HG02970 (cell line): Measurements from ENCODE around the gene MYO10.
"Not testable (repeated sequence)": the region's sequence is repeated elsewhere in the genome, so short reads cannot be mapped to it uniquely, and the experiment has no call there.

Experiments
- ATAC-seq: cut with Tn5 transposase; IDR thresholded peaks from one replicate; pipeline ENCODE4 v1.9.1; 2021; ENCODE audit warnings: mild to moderate bottlenecking, moderate library complexity, moderate number of reproducible peaks; ENCODE audit not compliant: unreplicated experiment, low FRiP score

MYO10 gene

DNA sequence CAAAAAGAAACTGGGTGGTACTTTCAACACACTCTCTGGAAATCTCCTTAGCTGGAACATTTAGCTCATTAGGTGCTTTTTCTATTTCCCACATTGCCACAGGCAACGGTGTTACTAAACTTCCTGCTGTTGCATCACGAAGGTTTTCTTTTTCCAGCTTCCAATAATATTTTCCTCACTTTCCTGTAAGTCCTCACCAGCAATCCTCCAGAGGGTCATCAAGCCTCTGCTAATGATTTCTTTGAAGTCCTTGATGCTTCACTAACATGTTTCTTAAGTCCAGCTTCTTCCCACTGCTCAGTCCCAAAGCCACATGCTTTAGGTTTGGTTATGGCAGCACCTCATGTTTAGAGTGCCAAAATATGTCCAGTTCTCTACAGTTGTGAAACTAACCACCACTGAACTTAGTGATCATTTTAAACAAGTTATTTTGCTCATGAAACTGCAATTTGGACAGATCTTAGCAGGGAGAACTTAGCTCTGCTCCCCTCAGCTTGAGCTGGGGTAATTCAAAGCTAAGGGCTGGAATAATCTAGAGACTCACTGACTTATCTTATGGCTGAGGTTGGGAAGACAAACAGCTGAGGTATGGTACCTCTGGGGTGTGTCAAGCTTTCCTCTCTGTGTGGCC lies 279.4 kb downstream of the MYO10 start:
- no peak for ATAC-seq

- ATAC-seq, result no peak
Observed at GRCh38 chr5:16654647-16655334, 281.3 kb downstream of the MYO10 start.

DNA sequence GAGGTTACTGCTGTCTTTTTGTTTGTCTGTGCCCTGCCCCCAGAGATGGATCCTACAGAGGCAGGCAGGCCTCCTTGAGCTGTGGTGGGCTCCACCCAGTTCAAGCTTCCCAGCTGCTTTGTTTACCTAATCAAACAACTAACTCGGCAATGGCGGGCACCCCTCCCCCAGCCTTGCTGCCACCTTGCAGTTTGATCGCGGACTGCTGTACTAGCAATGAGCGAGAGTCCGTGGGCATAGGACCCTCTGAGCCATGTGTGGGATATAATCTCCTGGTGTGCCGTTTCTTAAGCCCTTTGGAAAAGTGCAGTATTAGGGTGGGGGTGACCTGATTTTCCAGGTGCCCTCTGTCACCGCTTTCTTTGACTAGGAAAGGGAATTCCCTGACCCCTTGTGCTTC lies 287.3 kb downstream of the MYO10 start:
- not testable (repeated sequence) for ATAC-seq

DNA sequence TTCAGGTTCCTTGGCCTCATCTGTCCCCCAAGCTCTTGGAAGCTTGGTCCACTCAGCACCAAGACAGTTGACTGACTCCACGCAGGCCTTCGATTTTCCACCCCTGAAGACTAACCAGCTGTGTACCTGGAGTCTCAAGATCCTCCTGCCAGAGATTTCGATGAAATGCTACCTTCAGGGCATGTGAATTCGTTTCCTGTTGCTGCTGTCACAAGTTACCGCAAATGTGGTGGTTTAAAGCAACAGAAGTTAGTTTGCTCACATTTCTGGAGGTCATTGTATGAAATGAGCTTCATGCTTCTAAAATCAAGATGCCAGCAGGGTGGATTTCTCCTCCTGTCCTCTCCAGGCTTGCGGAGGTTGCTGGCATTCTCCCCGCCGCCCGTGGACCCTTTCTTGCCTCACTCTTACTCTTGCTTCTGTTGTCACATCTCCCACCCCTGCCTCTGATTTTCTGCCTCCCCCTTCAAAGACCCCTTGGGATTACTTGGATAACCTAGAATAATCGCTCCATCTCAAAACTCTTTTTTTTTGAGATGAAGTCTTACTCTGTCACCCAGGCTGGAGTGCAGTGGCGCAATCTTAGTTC lies 291.7 kb downstream of the MYO10 start:
- no peak for ATAC-seq

DNA sequence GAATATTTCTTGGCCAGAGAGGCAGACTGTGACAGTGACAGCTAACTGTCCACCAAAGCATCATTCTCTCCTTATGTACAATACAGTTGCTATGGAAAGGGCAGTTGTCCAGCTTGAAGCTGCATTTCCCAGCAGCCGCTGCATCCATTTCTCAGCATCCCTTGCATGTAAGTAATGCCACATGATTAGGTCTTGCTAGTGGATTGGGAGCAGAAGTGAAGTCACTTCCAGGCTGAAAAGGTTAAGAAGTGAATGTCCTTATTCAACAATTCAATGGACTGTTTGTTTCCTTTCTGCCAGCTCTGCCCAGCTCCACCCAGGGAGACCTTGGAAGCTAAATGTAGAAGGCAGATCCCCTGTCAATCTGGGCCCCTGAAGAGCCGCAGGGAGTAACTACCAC lies 293.2 kb downstream of the MYO10 start:
- ATAC-seq, result no peak

DNA sequence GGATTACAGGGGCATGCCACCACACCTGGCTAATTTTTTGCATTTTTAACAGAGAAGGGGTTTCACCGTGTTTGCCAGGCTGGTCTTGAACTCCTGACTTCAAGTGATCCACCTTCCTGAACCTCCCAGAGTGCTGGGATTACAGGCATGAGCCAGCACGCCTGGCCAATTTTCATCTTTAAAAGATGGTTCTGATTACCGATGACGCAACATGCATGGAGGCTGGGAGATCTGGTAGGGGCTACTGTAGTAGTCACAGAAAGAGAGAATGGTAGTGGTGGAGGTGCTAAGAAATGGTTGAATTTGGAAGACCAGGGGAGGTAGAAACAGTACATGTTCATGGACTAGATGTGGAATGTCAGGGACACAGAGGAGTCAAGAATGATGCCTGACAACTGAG lies 296.9 kb downstream of the MYO10 start:
- ATAC-seq, result no peak

GRCh38 chr5:16628376-16628775 lies 307.7 kb downstream of the MYO10 start:
- ATAC-seq, result no peak

GRCh38 chr5:16626696-16627264 lies 309.3 kb downstream of the MYO10 start:
- no peak for ATAC-seq

DNA sequence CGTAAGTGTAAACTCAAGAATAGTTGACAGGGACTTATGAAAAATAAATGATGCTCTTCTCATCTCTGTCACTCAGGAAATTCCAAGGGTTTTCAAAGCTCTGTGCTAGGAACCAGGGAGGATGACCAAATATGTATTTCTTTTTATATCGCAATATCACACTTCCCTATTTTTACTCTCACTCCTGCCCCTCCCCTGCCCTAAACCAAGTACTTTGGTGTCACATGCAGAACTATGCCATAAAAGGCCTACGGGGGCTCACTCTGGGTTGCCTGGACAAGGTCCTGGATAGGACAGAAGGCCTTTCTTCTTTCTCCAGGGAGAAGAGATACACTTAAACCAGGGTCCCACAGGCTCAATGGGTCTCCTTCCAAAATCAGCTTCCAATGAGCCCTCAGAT lies 311.0 kb downstream of the MYO10 start:
- ATAC-seq, result no peak

GRCh38 chr5:16619136-16619535 lies 317.0 kb downstream of the MYO10 start:
- ATAC-seq, result no peak

DNA sequence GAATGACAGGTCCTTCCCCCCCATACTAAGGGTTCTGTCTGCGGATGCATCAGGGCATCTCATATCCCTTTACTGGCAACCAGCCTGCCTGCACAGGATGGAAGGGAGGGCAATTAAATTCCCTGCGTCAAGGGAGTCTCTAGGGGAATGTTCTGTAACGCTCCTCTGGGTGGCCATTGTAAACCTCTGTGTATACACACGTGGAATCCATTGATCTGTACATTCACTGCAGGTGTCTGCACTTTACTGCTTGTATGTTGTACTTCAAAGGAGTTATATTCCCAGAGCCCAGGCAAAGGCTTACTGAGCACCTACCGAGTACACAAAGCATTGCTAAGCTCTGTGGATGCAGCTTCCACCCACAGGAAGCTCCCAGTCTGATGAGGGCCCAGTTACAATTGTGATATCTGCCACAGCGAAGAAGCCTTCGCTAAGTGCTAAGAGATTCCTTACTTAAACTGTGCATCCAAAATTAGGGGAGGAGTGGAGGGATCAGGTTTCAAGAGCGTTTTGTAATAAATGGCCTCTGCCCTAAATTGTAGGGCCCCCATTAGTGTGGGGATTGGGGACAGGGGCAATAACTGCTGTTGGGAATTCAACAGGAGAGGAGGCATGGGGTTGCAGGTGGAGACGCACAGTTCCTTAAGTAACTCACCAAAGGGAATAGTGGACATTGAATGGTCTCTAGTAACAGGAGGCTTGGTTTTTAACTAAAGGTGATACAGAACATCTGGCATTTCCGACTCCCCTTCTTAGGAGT lies 317.8 kb downstream of the MYO10 start:
- no peak for ATAC-seq

- ATAC-seq, result no peak
Observed at GRCh38 chr5:16617274-16617968, 318.7 kb downstream of the MYO10 start.

DNA sequence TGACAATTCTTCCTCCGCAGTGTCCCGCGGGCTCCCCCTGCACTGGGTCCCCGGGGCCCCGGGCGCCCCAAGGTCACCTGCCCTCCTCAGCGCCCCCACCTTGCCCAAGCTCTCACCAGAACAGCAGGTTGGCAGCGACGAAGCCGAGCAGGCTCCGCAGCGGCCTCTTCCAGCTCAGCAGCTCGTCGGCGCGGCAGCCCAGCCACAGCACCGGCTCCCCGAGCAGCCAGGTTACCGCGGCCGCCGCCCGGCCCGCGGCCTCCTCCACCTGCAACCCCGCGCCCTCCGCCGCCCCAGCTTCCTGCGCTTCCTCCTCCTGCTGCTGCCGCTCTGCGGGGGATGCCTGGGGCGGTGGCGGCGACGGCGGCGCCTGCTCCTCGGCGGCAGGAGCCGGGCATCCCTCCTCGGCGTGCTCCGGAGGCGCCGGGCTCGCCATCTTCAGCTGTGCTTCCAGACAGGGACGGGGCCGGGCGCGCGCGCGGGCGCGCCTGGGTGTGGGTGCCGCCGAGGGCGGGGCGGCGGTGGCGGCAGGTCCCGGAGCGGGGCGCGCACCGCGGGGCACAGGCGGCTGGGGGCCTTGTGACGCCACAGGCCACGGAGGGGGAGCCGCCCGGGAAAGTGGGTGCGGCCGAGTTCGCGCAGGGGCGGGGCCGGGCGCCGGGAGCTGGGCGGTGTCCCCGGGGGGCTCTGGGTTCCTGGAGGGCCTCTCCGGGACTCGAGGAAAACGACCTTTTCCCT lies 319.4 kb downstream of the MYO10 start, which contains the start of gene RETREG1:
Gene RETREG1, minus strand, starts transcription at position 462 of the 738 bp plus-strand sequence. Its CDS starts 26 bp downstream, at position 436.
- peak; percentile 51 for ATAC-seq

DNA sequence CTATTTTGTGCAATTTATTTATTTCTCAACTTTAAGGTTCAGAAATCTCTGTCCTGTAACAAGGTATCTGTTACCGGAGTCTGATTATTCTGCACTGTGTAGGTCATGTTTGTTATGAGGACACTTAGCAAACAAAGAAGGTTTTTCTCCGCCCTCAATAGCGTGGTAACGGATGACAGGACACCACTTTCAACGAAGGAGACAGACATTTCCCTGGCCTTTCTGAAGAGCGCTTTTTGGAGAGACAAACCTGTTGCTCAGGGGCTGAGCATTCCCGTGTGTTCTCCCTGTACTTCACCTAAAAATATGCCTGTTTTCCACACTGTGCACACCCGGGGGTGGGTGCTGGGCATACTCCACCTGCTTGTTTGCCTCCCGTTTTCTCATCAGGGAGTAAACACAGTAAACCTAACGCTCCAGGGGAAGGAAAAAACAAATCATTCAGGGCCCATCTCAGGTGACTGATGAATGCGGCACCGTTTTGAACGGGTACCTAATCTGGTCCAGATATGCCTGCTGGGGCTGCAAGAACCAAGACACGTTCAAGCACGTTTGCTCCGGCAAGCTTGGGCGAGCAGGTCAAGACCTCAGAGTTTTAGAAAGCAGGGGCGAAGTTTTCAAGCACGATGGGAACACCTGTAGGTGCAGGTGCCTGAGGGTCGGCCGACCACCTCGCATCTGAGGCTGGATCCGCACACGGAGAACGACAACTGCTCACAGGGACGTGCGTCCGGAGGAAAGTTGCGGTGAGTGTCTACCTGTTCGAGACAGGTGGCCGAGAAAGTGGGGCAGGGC lies 320.1 kb downstream of the MYO10 start:
- ATAC-seq, result no peak

GRCh38 chr5:16612007-16612406 lies 324.1 kb downstream of the MYO10 start:
- no peak for ATAC-seq
